ENCODE results near the gene IL1R1.

IL1R1 gene

DNA sequence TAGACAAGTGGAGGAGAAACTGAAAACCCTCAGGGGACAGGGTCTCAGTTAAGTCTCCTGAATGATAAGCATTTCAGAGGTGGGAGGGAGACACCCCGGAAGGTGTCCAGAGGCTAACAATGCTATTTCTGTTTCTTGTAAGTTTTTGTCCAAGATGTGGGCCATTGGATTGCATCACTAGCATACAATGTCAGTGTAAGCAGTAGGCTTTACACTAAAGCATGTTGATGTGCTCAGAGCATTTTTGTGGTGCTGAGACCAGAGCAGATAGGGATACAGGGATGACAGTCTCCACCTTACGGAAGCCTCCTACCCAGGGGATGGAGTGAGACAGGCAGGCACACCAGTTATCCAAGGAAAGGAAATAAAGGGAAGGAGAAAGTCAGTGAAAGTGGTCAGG is 2.2 kb upstream of the IL1R1 start:
- DNase-seq (ENCODE audit: low read depth in 2 of 2), result peak in 1 of 2 experiments; percentile 42

DNA sequence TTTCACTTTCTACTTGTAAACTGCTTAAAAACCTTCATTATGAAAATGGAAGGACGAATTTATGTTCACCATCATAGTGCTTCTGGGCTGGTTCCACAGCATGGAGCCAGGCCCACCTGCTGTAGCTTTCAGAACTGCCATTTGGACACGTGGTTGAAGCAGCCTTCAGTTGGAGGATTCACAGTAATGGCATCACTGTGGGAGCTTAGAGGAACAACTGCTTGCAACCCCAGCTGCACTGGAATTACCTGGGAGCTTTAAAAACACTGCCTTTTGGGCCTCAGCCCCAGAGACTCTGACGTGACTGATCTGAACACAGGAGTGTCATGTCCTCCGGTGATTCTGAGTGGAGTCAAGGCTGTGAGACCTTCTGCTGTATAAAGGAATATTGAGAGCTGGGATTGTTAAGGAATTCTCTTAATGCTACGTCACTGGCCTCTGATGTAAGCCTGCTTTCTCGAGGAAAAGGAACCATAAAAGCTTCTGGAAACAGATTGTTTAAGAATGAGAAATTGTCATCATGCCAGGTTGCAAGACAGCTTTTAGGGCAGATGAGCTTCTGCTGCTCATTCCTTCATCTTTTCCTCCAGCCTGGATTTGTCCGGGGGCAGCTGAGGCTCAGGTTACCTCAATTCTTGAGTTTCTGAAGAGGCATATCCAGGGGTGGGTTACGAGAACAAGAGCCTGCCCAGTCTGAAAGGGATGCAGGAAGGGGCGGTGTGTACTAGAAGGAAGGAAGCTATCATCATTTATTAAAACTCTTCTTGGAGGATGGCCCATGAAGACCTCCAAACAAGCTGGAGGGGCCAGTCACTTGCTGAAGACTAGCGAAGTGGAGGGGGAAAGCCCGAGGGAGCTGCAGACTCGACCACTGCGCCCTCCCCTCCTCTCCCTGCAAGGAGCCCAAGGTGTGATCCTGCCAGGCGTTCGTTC is 1.3 kb upstream of the IL1R1 start:
- DNase-seq (ENCODE audit: low read depth in 2 of 2), result peak; percentile 95 to 97

DNA sequence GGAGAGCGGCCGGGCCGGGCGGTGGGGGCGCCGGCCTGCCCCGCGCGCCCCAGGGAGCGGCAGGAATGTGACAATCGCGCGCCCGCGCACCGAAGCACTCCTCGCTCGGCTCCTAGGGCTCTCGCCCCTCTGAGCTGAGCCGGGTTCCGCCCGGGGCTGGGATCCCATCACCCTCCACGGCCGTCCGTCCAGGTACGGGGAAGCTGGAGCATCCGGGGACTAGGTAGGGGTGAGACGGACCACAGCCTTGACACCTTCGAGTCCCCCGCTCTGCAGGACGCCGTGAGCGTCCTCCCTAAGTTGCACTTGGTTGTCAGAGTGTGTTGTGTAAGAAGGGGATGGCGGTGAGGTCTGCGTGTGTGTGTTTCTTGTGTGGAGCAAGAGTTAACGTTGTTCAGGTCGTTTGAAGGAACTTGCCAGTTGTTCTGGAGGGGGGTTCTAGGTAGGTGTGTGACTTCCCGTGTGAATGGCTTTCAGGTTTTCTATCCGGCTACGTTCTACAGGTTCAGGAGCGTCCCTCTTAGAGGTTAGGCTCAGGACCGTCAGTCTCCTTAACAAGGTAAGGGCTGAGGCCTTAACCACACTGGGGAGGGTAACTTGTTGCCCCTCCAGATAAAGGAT is 393 bp downstream of the IL1R1 start:
- DNase-seq (ENCODE audit: low read depth in 2 of 2), result no peak

DNA sequence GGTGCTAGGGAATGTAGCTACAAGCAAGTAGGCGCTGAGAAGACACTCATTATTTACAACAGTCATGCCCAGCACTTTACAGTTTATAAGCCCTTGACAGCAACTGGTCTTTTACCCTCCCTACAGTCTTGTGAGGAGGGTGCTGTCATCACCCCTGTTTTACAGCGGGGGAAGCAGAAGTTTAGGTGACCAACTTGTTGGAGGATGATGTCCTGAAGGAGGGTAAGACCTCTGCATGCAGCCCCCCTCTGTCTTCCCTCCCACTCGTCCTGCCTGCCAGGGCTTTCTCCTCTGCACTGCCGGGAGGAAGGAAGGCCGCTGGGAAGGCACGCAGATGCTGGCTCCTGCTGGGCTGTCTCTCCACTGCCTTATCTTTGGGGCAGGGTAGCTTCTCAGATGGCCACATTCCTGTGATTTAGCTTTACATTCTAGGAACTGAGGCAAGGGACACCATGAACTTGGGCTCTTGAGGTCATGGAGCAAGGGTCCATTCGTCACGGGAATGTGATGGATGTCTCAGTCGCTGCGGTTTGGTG is 972 bp downstream of the IL1R1 start:
- DNase-seq (ENCODE audit: low read depth in 2 of 2), result no peak

DNA sequence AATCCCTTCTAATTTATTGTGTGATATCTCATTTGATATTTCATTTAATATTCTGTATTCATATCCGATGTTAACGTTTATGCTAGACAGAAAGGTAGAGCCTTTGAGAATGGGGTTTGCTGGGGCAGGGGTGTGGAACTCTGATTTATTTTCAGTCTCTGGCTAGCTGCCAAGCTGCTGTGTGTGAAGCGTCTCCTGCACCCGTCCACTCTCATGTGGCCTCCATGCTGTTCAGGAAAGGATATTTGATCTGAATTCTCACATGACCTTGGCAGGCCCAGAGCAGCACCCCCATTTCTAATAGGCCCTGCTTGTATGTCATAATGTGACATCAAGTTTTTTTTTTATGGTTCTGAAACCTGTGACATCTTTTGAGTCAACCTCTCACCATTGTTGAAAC is 1.6 kb downstream of the IL1R1 start:
- no peak for DNase-seq (ENCODE audit: low read depth in 2 of 2)

DNA sequence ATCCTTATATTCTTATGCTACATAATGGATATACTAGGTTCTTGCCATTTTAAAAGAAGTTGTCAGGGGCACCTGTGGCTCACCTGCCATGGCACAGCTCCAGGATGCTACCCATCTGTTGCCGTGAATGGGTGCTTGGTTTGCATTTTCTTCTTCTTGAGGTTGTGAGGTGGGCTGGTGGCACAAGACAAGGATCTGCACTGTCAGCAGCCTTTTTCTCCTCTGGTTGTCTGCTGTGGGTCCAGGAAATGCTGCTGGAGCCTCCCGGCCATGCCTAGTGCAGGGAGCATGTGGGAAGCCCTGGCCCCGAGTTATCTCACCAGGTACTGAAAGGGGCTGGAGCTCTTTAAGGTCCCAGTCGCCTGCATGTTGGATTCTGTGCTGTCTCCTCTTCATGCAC is 2.6 kb downstream of the IL1R1 start:
- no peak for DNase-seq (ENCODE audit: low read depth in 2 of 2)

DNA sequence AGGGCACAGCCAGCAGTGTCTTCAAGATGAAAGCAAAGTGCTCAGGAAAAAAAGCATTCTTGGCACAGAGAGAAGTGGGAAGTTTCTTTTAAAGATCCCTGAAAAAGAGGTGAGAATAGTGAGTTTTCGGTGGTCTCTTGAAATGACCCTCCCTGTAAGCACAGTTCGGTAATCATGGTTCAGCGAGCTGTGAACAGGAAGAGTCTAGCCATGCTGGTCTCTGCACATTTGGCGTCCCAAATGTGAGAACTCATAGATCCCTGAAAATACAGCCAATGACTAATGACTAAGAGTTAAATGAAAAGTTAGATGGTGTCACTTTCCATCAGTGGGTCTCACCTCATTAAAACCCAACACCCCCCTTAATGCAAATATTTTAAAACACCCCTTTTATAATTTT is 3.4 kb downstream of the IL1R1 start:
- no peak for DNase-seq (ENCODE audit: low read depth in 2 of 2)

DNA sequence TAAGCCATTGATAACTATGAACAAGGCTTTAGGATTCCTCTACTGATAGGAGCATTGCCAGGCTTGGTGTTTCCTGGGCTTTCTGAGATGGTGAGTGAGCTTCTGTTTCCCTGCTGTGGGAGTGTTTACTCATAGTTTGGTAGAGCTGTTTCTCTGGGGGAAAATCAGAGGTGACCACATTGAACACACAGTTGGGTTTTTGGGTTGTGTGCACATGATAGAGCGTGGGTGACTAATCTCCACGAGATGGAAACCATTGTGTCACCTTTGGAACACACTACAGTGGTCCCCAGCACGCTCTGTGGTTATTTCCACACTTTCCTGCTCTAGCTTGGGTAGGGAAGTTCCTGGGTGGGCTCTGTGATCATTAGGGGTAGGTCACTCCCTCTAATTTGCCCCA is 5.4 kb downstream of the IL1R1 start:
- no peak for DNase-seq (ENCODE audit: low read depth in 2 of 2)

DNA sequence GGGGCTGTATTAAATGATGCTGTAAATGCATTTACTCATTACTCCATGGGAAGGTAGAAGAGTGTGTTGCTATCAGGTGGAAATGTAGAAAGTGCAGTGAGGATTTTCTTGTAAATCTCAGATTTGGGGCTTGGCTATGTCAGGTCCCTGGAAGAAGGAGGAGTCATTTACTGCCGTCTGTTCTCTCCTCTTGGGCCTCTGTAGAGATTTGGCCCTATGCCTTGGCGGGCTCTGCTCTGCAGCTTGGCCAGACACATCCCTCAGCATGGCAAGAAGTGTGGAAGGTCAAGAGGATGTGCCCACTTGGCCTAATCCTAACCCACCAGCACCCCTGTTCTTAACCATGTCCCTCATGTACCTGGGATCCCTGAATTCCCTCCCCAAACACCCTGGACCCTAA is 6.7 kb downstream of the IL1R1 start:
- DNase-seq (ENCODE audit: low read depth in 2 of 2), result no peak

DNA sequence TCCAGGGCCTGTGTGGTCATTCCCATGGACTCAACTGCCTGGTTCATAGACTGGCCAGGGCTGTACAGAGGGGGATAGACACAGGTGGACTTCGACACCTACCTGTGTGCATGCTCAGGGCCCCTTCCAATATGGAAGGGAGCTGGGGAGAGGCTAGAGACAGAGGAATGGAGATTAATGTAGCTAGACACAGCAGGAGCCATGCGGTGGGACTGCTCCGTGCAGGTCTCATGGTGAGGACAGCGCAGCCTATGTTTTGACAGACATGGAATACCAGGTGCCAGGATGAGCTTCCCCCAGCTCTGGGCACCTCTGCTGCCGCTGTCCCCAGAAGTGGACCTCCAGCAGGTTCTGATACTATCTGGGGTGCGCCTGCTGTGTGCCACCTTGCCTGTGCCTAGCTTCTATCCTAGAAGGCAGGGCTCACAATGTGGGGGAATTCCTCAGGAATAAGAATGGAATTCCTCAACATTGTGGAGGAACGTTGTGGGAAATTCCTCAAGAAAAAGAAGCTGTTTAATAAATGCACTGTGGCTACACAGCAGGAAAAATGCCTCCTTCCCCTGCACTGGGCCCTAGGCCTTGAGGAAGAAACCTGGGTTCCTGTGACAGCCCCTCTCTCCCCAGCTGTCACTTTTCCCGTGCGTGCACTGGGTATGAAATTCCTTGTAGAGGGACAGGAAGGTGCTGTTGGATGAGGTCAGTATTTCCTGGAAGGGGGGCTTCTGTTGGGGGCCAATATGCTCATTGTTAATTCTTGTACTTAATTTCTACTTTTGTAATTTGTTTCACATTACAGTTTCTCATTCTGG is 7.3 kb downstream of the IL1R1 start:
- no peak for DNase-seq (ENCODE audit: low read depth in 2 of 2)

DNA sequence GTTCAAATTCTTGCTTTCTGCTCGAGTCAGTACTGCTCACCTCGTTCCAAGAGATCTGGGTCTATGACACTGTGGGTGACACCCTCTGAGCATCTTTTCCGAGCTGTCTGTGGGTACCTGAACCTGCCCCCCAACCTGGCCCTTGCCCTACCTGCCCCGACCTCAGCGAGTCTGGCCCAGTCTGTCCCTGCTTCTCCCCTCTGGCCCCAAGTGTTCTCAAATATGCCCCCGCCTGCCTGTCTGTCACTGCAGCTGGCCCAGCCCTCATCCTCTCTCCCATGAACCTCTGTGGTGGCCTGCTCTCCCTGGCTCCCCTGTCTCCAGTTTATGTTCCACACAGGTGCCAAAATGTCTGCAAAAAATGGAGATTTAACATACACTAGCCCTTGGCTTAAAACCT is 11.8 kb downstream of the IL1R1 start:
- no peak for DNase-seq (ENCODE audit: low read depth in 2 of 2)

DNA sequence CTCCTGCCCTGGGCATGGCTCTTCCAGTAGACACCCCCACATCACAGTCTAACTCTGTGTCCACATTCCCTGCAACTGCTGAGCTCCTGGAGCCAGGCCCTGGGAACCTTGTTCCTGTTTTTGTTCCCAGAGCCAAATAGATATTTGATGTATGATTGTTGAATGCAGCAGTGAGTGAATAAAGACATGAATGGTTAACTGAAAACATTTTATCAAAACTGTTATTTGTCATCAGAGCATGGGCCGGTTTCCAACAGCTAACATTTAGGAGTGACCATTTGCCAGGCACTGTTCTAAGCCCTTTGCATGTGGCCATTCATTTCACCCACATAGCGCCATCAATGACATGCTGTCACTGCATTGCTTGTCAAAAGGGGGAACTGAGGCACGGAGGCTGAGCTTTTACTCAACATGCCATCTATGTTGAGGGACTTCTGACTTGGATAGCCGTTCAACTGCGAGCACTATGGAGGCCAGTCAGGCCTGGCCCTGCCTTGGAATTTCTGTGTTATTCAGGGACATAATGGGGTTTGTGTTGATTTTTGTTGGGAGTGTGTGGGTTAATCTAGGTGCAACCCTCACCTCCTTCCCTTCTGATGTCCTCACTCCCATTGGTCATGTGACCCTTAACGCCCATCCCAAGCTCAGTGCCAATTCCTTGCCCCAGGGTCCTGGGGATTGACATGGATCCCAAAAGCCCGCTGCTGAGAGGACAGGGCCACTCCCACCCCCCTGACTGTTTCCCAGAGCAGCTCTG is 12.6 kb downstream of the IL1R1 start:
- DNase-seq (ENCODE audit: low read depth in 2 of 2), result no peak

DNA sequence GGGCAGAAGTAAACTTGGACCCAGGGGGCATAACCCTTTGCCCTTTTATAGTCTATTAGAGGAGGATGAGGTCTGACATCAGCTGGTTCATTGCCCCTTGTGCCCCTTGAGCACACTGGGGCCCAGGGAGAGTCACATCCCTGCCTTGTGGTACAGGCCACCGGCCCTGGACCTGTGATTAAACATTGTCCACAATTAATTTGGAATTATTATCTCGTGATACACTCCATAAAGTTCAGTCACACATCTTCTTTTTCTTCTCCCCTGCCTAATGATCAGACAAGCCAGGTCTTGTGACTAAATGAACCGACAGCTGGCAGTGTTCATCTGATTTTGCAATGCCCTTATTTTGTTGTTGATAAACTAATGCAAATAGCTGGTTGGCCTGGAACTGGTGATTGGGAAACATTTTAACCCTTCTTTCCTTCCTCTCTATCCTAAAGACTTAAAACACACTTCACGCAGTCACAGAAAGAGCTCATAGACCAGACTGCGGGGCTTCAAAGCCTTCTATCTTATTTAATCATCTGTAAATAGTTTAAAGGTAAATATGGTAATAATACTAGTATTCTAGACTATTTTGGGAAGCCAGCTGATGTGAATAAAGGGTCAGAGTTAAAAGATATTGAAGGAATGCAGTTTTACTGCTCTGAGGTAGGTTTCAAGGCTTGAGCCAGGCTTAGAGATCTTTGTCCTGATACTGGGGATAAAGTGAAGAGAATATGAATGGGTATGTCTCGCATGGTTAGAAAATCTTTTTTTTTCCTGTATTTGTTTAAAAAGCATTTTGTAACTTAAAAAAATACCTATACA is 13.4 kb downstream of the IL1R1 start:
- DNase-seq (ENCODE audit: low read depth in 2 of 2), result no peak

DNA sequence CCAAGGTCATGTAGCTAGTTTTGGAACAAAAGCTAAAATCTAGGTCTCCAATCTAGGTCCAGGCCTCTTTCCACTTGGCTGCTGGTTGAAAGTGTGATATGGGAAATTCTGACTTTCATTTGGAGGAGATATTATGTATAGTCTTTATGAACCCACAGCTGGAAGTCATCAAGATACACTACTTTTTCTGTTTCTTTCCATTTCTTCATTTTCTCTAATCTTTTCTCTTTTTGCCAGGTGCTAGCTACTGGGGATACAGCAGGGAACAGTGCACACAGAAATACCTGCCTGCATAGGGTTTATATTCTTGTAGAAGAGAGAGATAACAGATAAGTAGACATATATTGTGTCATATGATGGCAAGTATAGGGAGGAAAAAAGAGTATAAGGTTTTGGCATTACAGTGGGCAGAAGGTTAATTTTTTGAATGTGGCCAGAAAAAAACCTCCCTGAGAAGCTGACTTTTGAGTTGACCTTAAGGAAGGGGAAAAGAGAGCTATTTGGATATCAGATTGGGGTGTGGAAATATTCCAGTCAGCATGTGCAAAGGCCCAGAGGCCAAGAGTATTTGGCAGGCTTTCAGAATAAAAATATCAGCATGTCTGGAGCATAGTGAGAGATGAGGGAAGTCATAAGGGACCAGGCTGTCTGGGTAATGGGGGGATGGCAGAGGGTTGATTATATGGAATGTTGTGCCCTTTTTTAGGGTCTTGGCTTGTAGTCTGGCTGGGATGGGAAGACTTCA is 15.6 kb downstream of the IL1R1 start:
- no peak for DNase-seq (ENCODE audit: low read depth in 2 of 2)

DNA sequence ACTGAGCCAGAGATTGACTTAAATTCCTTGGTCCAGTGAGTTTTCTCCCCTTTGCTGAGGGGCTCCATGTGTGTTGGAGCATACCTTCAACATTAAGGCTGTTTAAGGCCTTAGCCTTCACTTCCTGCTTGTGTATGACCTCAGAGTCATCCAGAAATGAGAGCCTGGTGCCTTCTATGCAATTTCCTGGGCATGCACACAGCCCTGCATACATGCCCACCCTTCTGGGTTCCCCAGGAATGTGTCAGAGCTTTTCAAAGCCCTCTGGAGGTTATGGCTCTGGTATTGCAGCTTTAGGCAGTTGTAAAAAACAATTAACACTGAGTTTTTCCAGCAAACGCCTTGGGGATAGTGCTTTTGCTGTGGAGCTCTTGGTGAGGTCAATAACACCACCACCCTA is 16.7 kb downstream of the IL1R1 start:
- DNase-seq (ENCODE audit: low read depth in 2 of 2), result no peak

DNA sequence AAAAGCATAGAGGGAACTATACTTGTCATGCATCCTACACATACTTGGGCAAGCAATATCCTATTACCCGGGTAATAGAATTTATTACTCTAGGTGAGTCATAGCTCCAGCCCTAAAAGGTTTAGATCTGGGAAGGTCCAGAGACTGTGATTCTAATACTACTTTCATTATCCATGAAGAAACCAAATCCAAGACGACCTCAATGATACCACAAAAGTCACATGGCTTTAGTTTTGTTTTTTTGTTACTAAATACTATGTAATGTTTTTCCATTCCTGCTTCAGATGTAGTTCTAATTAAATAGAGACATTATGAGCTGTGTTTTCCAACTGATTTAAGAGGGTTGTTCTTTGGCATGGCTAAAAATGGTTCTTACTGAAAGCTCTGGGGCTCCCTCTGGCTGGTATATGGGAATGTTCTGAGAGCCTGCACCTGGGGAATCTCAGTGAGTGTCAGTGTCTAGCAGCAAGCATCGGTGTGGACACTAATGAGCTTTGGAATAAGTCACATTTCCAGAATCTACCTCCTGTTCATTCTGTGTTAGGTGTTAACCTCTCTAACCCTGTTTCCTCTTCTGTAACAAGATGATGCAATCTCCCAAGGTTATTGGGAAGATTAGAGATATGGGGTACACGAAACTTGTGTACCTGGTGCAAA is 23.8 kb downstream of the IL1R1 start:
- no peak for DNase-seq (ENCODE audit: low read depth in 2 of 2)

DNA sequence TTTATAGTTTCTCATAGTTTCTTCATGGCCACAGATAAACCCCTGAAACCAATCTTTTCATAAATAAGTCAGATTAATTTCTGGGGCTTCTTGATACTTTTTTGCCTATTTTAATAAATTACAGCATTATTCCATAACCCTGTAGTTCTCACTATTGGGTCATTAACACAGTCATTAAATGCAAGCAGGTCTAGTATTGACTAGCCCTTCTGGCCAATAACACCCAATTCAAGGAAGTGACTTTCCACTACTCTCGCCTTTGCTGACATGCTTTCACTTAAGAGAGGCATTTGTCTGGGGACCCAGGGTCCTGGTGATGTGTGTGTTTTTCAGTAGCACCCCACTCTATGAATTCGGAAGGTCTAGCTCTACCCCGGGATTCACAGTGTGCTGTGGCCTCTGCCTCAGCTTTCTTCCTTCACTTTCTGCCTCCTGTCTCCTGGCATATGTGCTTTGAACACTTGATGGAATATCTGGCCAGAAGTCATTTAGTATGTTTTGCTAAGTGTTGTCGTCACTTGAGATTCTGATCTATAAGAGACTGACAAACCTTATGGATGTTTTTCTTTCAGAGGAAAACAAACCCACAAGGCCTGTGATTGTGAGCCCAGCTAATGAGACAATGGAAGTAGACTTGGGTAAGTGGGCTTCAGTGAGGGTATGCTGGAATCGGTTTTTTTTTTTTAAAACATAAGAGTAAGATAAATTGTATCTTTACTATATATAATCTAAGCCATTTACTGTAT is 25.7 kb downstream of the IL1R1 start:
- DNase-seq (ENCODE audit: low read depth in 2 of 2), result no peak

DNA sequence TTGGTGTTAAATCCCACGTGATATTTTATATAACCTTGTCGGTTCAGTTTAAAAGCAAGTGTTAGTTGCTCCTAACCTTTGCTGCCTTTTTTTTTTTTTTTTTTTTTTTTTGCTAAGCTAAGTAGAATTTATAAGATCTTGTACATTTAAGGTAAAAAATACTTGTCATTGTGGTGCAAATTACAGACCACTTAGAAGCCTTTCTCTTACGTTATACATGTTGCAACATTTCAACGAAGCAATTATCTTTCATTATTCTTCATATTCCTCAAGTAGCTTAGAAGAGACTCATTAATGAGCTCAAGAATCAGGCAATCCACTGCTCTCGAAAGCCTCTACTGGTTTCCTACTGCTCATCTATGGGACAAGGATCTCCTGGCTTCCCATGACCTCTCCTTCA is 29.4 kb downstream of the IL1R1 start:
- DNase-seq (ENCODE audit: low read depth in 2 of 2), result no peak

DNA sequence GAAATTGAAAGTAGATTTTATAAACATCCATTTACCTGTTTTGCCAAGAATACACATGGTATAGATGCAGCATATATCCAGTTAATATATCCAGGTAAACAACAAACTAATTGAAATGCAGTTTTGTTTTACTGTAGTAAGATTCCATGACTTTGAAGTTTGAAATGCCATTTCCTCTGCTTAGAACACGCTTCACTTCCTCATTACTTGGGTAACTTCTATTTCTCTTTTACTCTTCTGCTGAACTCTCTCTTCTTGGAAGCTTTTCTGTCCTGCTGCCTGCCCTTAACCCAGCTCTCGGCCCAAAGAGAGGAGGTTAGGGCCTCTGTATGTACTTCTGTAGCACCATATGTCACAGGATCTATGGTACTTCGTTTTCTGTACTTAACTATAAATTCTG is 30.2 kb downstream of the IL1R1 start:
- DNase-seq (ENCODE audit: low read depth in 2 of 2), result no peak
